Esophagus squamous epithelium (tissue), 4 donors: ENCODE measurements around the gene GALNT15.

Experiments
- CTCF ChIP-seq, 6 experiments: fragments of 450-650 bp in 4 of 6; fragments of 200-600 bp in 2 of 6; sonication (generic) in 2 of 6; IDR thresholded peaks; one replicate each; pipeline ENCODE4 v1.5.1; 2016 to 2019; ENCODE audit warnings: antibody characterized with exemption in 6 of 6, mild to moderate bottlenecking in 4 of 6, moderate library complexity in 4 of 6
- POLR2A ChIP-seq, 4 donors: fragments of 450-650 bp; IDR thresholded peaks; one replicate each; pipeline ENCODE4 v1.6.1; 2017; ENCODE audit warnings: antibody characterized with exemption in 4 of 4, mild to moderate bottlenecking in 4 of 4, moderate library complexity in 3 of 4

- TF ChIP-seq CTCF (IDR thresholded peaks at IDR 0.05), result no peak
- TF ChIP-seq POLR2A (IDR thresholded peaks at IDR 0.05), result no peak
Observed at GRCh38 chr3:16253601-16254000, 79.1 kb downstream of the GALNT15 start.
